Glomerular visceral epithelial cell (primary cell): ENCODE measurements around the gene ANKDD1B.
A peak's percentile ranks its signal among the peaks of the same experiment; 100 is the strongest.

Experiments
- DNase-seq: peaks from one replicate; pipeline ENCODE4 v3.0.0-alpha.2; 2016; ENCODE audit errors: extremely low spot score

The ANKDD1B gene

DNA sequence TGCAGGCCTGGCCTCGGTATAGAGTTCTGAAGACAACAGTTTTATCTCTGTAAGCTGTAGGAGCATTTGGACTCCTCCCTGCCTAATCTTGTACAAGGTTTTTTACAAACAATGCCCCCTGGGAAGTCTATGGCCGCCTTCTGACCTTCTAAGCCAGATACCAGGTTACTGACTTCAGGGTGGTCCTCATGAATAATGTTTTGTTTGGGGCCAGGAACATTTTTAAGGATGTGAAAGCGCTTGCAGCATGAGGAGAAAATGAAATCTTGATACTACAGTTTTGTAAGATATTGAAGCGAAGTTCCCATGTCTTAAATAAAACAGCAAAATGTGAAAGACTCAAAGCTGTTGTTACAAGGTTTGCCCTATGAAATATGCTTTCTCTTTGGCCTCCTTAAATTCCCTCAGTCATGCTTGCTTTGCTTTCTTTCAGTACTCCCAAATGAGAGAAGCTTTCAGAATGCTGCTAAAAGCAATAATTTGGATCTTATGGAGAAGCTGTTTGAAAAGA is 5.2 kb downstream of the ANKDD1B start:
- no peak for DNase-seq

DNA sequence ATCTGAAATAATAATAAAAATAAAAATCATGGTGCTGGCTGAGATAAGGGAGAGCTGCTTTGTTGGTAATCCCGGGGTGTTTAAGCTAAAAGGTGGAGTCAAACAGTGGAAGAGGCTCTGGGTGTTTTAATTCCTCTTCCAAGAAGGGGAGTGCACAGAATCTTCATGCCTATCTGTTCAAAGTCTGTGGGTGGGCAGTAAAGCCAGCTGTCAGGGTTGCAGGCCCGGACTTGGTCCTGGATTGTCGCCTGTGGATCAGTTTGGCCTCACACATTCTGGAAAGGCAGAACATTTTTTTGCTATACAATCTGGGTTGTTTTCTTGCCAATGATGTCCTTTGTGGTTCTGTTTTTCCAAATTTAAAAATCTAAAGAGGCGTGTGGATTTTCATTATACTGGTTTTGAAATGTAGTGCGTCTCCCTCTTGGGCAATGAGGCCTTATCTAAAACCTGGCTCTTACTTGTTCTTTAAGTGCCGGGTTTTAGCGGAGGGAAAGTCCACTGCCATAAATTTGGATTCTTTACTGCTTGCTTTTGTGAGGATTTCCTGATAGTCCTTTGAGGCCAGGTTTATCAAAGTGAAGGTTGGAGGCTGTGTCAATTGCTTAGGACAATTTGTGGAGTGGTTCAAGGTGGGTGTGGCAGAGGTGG is 5.8 kb downstream of the ANKDD1B start:
- DNase-seq, result no peak

- peak; percentile 12 for DNase-seq
Observed at GRCh38 chr5:75617736-75618352, 6.6 kb downstream of the ANKDD1B start.

- no peak for DNase-seq
Observed at GRCh38 chr5:75620184-75620959, 9.1 kb downstream of the ANKDD1B start.

GRCh38 chr5:75622564-75622963 is 11.3 kb downstream of the ANKDD1B start:
- DNase-seq, result peak; percentile 48

GRCh38 chr5:75623846-75624245 is 12.6 kb downstream of the ANKDD1B start:
- DNase-seq, result no peak

DNA sequence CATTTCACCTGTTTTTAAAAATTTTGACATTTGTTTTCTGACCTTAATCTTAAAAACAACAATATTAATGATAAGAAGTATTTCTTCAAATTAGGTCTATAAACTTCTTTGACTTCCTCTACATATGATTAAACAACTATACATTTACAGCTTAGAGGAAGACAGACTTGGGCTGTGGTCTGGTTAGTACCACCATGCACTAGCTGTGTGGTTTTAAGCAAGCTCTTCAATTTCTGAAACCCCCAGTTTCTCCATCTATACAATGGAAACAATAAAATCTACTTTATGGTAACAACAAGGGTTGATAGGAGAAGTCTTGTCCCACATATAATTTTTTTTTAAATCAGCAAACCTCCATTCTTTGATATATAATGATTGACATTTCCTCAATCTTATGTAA is 15.7 kb downstream of the ANKDD1B start:
- DNase-seq, result no peak

GRCh38 chr5:75627801-75628200 is 16.5 kb downstream of the ANKDD1B start:
- DNase-seq, result no peak

- no peak for DNase-seq
Observed at GRCh38 chr5:75630875-75631274, 19.6 kb downstream of the ANKDD1B start.

DNA sequence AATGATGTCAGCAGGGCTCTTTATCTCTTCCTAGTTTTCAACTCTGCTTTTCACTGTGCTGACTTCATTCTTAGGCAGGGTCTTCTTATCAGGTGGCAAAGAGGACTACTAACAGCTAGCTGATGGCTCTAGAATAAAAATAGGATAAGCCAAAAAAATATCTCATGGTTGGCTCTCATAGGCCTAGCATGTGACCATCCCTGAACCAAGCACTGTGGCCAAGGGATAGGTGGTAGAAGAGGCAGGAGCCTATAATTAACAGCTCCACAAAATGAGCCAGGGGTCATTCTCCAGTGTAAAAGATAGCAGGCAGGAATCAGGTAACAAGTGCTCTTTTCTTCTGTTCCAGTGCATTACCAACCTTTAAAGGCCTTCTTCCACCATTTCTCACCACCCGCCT is 21.1 kb downstream of the ANKDD1B start:
- no peak for DNase-seq

DNA sequence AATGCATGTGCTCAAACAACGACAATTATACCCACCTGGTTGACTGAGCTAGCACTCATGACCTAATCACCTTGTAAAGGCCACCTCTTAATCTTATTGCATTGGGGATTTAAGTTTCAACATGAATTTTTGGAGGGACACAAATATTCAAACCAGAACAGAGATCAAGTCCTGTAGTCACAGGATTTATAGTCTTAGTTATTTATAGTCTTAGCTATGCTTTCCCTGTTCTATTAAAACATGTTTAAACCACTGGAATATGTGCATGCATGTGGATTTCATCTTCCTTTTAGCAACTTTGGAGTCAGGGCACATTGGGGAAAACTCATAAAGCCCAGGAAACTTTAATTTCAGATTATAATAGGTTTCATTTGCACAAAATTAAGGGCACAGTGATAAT is 26.7 kb downstream of the ANKDD1B start:
- DNase-seq, result no peak

DNA sequence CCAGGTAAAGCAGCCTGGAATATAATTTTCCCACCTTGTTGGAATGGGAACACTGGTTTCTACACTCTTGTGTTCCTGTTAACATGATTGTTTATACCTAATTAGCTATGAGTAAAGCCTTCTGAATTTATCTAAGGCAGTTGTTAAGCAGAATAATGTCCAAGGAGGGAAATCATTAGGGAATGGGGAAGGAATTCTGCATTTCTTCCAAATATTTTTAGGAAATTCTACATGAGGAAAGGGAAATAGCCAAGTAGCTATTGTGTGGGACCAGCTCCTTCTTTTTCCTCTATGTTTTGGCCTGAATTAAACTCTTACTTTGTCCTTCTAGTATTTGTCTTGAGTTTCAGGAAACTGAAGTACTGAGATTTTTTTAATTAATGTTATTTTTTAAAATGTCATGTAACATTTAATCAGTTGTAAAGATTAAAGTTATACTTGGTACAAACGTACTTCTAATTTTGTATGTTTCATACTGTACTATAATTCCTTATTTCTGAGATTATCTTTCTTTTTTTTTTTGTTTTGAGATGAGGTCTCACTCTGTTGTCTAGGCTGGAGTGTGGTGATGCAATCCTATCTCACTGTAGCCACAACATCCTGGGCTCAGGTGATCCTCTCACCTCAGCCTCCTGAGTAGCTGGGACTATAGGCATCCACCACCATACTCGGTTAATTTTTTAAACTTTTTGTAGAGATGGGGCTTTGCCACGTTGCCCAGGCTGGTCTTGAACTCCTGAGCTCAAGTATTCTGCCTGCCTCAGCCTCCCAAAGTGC is 28.5 kb downstream of the ANKDD1B start:
- DNase-seq, result peak; percentile 35

DNA sequence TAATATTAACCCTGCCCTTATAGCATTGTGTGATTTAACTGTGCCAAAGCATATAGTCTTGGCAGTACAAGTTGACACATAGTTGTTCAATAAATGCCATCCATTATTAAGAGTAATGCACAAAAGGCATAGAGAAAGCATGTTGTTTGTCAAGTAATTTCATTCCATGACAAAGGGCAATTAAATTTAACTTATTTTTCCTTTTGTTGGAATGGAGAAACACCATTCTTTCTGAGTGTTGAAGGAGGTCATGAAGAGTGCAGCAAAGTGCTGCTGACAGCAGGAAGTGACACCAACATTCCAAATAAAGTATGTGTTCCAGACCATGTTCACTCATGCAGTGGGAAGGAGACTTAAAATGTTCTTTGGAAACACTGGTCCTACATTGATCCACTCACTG is 29.1 kb downstream of the ANKDD1B start:
- DNase-seq, result peak; percentile 81

DNA sequence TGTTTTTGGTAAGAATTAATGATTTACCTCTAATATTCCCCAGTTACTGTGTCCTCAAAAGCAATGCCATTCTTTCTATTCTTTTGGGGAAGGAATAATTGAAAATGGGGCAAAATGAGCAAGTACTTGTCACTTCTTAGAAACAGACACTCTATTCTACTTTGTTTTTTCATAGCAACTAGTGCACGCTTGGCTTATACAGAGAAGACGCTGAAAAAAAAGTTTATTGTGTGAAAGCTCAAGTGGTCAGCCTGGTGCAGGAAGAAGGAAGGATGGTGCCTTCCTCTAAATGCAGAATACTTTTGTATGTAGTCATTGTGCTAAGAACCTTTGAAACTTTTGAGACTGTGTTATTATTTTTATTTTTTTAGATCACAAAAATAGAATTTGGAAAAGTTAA is 29.6 kb downstream of the ANKDD1B start:
- peak; percentile 47 for DNase-seq

DNA sequence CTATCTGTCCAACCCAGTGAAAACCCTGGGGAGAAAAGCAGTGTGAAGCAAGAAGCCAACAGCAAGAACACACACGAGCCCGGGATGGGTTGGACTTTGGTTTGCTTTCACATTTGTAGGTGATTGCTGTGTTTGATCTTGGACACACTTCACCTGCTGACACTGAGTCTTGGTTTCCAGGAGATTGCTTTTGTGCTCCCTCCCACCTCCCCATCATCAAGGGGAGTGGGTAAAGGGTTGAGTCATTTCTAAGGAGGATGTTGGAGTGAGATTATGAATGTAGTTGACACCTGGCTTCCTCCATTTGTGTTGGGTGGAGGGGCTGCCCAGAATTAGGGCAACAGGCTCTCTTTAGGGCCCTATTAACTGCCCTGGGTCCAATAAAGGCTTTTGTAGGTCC is 37.5 kb downstream of the ANKDD1B start:
- DNase-seq, result no peak

GRCh38 chr5:75651575-75652238 is 40.5 kb downstream of the ANKDD1B start:
- DNase-seq, result no peak

DNA sequence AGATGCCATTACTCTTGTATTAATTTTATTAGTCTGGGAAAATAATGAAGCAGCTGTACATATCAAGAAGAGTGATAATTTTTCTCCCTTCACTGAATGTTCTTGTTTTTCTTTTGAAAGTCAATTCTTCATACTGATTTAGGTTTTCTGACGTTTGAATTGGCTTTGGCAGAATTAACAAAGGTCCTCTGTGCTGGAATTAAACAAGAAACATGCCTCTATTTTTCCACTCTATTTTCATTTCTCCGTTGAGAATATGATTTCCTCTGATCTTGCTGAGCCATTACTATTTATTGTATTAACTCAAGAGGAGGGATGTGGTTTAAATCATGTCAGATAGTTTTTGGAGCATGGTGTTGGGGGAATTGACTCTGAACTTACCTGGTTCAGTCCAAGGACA is 42.3 kb downstream of the ANKDD1B start:
- no peak for DNase-seq

DNA sequence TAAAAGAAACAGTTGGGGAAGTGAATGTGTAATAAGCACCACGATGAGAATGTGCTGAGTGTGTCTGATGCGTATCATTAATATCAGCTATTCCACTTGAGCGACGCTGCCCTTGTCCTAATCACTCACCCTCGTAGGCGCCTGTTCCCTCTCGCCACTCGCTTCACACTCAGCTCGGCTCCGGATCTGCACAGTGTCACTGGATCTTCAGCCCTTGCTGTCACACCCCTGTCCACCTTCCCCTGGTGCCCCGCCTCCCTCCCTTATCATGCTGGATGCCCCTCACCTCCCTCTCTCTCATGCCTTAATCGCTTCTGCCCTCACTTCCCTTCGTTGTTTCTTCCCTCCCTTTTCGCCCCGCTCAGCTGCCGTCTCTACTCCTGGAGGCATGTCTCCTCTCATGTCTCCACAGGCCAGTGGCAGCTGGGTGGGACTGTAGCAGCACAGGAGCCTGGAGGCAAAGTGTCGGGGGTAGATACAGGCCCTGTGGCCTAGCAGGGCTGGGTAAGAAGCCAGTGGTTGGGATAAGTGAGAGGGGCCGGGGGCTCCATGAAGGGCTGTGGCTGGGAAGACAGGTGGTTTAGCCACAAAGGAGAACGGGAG is 43.5 kb downstream of the ANKDD1B start:
- no peak for DNase-seq

DNA sequence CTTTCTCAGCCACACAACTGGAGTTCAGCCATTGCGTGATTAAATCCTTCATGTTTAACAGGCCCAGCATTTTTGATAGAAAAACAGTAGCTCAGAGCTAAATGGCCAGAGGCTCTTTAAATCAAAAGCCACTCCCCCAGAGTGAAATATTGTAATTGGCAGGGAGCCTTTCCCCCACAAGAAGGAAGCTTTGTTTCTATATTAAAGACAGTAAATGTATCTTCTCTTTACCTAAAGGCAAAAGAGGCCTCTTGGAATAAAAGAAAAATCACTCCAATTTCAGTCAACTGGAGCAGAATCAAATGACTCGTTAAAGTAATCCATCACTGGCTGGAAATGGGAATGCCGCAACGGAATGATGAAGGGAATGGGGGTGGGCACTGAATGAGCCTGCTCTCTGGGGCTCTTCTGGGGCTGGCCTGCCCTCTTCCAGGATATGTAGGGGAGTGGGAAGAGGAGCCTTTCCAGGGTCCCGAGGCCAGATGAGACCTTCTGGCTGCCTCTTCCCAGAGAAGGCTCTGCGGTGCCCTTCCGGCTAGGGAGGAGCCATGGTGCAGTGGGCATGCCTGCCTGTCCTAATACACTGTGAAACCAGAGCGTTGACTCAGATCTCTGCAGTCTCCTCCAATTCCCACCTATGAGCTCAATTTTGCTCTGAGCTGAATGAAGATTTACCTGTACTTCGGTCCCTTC is 45.2 kb downstream of the ANKDD1B start:
- peak; percentile 68 for DNase-seq

DNA sequence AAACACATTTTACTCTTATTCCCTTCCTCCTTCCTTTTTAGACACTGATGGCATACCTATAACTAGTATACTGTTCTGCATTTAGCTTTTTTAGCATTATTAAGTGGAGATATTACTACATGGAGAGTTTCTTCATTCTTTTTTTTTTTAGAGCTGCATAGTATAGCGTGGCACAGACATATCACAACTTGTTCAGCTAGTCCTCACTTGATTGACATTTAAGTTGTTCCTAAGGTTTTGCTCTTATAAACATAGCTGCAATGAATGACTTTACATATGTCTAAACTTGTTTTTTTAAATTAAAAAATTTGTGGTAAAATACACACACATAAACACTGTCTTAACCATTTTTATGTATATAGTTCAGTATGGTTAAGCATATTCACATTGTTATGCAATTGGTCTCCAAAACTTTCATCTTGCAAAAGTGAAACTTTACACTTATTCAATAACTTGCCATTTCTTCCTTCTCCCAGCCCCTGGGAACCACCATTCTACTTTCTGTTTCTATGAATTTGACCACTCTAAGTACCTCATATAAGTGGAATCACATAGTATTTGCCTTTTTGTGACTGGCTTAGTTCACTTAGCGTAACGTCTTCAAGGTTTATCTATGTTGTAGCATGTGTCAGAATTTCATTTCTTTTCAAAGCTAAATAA is 48.7 kb downstream of the ANKDD1B start:
- DNase-seq, result no peak
